ENCODE measurements around the gene GAGE1. TPM values are rescaled to one million over a fixed set of nuclear protein-coding genes. Genes with fewer than 3 reads are reported as not detected.
"Not testable (repeated sequence)": the region's sequence is repeated elsewhere in the genome, so short reads cannot be mapped to it uniquely, and the experiment has no call there.

GAGE1 gene
- total RNA-seq: not detected
- long read RNA-seq: 0 reads

- intact Hi-C loops (cut with DNase I); DNase-seq (ENCODE audit: missing footprints); ATAC-seq: not testable (repeated sequence)
Measured at GRCh38 chrX:49598720-49599119, at the start of gene GAGE1. TSS of gene GAGE1 (plus strand) at chrX:49599020. CDS start at chrX:49600175, 1,155 bp downstream.

- ATAC-seq; DNase-seq (ENCODE audit: missing footprints); intact Hi-C loops (cut with DNase I): not testable (repeated sequence)
Measured at GRCh38 chrX:49550989-49551388, 47.8 kb upstream of the GAGE1 start, which contains the start of gene GAGE12E. TSS of gene GAGE12E (plus strand) at chrX:49551289. CDS start at chrX:49552444, 1,155 bp downstream.

- ATAC-seq; intact Hi-C loops (cut with DNase I); DNase-seq (ENCODE audit: missing footprints): not testable (repeated sequence)
Measured at GRCh38 chrX:49560542-49560941, 38.3 kb upstream of the GAGE1 start, which contains the start of gene GAGE12F. TSS of gene GAGE12F (plus strand) at chrX:49560842. CDS start at chrX:49561997, 1,155 bp downstream.

GRCh38 chrX:49568728-49569127, 30.1 kb upstream of the GAGE1 start:
- ATAC-seq; intact Hi-C loops (cut with DNase I): not testable (repeated sequence)
- peak; percentile 54 for DNase-seq (ENCODE audit: missing footprints)

- intact Hi-C loops (cut with DNase I); DNase-seq (ENCODE audit: missing footprints); ATAC-seq: not testable (repeated sequence)
Measured at GRCh38 chrX:49569152-49569551, 29.7 kb upstream of the GAGE1 start.

GRCh38 chrX:49570100-49570499, 28.7 kb upstream of the GAGE1 start, which contains the start of gene GAGE12G:
TSS of gene GAGE12G (plus strand) at chrX:49570400. CDS start at chrX:49571555, 1,155 bp downstream.
- ATAC-seq; intact Hi-C loops (cut with DNase I); DNase-seq (ENCODE audit: missing footprints): not testable (repeated sequence)

- DNase-seq (ENCODE audit: missing footprints); intact Hi-C loops (cut with DNase I): not testable (repeated sequence)
Measured at GRCh38 chrX:49579649-49580048, 19.2 kb upstream of the GAGE1 start, which contains the start of gene GAGE12H. TSS of gene GAGE12H (plus strand) at chrX:49579949. CDS start at chrX:49581104, 1,155 bp downstream.

GRCh38 chrX:49589196-49589595, 9.6 kb upstream of the GAGE1 start, which contains the start of gene GAGE2A:
TSS of gene GAGE2A (plus strand) at chrX:49589496. CDS start at chrX:49590651, 1,155 bp downstream.
- ATAC-seq; DNase-seq (ENCODE audit: missing footprints); intact Hi-C loops (cut with DNase I): not testable (repeated sequence)

More at GRCh38 chrX:49579649-49580048, 19.2 kb upstream of the GAGE1 start, which contains the start of gene GAGE12H:
- not testable (repeated sequence) for ATAC-seq

- intact Hi-C loops (cut with DNase I); ATAC-seq: not testable (repeated sequence)
- peak; percentile 49 for DNase-seq (ENCODE audit: missing footprints)
Measured at GRCh38 chrX:49589769-49590478, 8.9 kb upstream of the GAGE1 start.

GRCh38 chrX:49590488-49590887, 8.3 kb upstream of the GAGE1 start:
- intact Hi-C loops (cut with DNase I); ATAC-seq: not testable (repeated sequence)
- peak; percentile 28 for DNase-seq (ENCODE audit: missing footprints)

- ATAC-seq (no peak), DNase-seq (ENCODE audit: missing footprints) (no peak)
- intact Hi-C loops (cut with DNase I): no loop called here
Measured at GRCh38 chrX:49610718-49611310, 12.0 kb downstream of the GAGE1 start.

GRCh38 chrX:49618574-49618973, 19.8 kb downstream of the GAGE1 start:
- intact Hi-C loops (cut with DNase I): no loop called here
- ATAC-seq (no peak), DNase-seq (ENCODE audit: missing footprints) (no peak)

- intact Hi-C loops (cut with DNase I): no loop called here
- DNase-seq (ENCODE audit: missing footprints): no peak
- no peak for ATAC-seq
Measured at GRCh38 chrX:49627086-49627777, 28.4 kb downstream of the GAGE1 start.

GRCh38 chrX:49644991-49645637, 46.3 kb downstream of the GAGE1 start:
- intact Hi-C loops (cut with DNase I): no loop called here
- ATAC-seq (no peak), DNase-seq (ENCODE audit: missing footprints) (no peak)

GRCh38 chrX:49656533-49656932, 57.7 kb downstream of the GAGE1 start:
- ATAC-seq (no peak), DNase-seq (ENCODE audit: missing footprints) (no peak)
- intact Hi-C loops (cut with DNase I): no loop called here
